ENCODE data around the gene DICER1. TPM values are rescaled to one million over a fixed set of nuclear protein-coding genes. Genes with fewer than 3 reads are reported as not detected.

Gene DICER1
- polyA plus RNA-seq, 1 donor from 2014 or later: 93.8 TPM

GRCh38 chr14:95113476-95113875, 43.9 kb downstream of the DICER1 start:
- Histone ChIP-seq H3K79me2 (replicated peaks; ENCODE audit: insufficient read depth, low read length) (no peaks in the 10 kb centered on the region), H3K4me2 (ENCODE audit: low read length) (no peak overlapping the region), H3K4me3 (ENCODE audit: low read length) (no peak overlapping the region), H3K9me3 (ENCODE audit: low read length) (no peaks in the 10 kb centered on the region), H3K27ac (ENCODE audit: low read length) (no peak overlapping the region), H3K9ac (ENCODE audit: low read length) (no peak overlapping the region), H3K9me2 (ENCODE audit: insufficient read depth, low read length) (no peaks in the 10 kb centered on the region), H2AFZ (ENCODE audit: low read depth, low read length) (no peak overlapping the region), H3K36me3 (ENCODE audit: insufficient read depth, low read length) (peaks cover 18% of the 10 kb centered on the region), H4K20me1 (ENCODE audit: insufficient read depth) (no peaks in the 10 kb centered on the region), H3F3A (ENCODE audit: insufficient read depth, low read length, poor library complexity, severe bottlenecking) (no peaks in the 10 kb centered on the region), H3K27me3 (ENCODE audit: insufficient read depth, low read depth, low read length) (no peaks in the 10 kb centered on the region)
- TF ChIP-seq POLR2AphosphoS5 (IDR thresholded peaks at IDR 0.05) (no peak), EZH2 (IDR thresholded peaks at IDR 0.05; ENCODE audit: borderline replicate concordance, insufficient read depth, low read length, poor library complexity, severe bottlenecking) (no peak), TAF1 (IDR thresholded peaks at IDR 0.05; ENCODE audit: low read depth) (no peak), MXI1 (conservative IDR thresholded peaks at IDR 0.05; ENCODE audit: poor library complexity, severe bottlenecking) (no peak), RAD21 (conservative IDR thresholded peaks at IDR 0.05) (no peak), SMC3 (conservative IDR thresholded peaks at IDR 0.05; ENCODE audit: poor library complexity) (no peak), CTCF (IDR thresholded peaks at IDR 0.05; ENCODE audit: poor library complexity, severe bottlenecking) (no peak), EP300 (conservative IDR thresholded peaks at IDR 0.05; ENCODE audit: poor library complexity, severe bottlenecking) (no peak)

DNA sequence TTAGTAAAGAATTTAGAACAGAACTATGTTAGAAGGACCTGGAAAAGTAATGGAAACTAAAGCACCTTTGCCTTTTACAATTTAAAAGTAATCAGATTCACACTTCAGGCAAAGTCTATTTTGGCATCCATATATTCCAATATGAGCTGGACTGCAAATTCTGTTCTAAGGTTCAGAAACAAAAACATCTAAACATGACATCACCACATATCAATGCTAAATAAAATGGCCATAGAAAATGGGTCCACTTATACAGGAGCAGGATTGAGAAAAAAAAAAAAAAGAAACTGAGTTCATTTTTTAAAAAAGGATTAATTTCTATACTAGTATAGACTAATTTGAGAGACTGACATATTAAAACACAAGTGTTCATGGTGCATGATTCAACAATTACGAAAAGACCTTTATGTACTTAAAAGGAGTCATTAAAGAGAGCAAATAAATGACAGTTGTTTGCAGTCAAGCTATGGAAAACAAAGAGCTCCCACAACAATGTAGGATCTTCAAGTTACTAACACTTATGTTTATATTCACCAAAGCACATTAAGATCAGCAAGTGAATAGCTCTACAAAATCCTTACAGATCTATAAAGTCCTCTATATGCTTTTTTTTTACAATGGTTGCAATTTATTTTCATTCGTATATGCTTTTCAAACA, 45.7 kb downstream of the DICER1 start:
- Histone ChIP-seq H3K9me3 (ENCODE audit: low read length) (no peaks in the 10 kb centered on the region), H3K4me3 (ENCODE audit: low read length) (no peak overlapping the region), H3K9ac (ENCODE audit: low read length) (no peak overlapping the region), H3K9me2 (ENCODE audit: insufficient read depth, low read length) (no peaks in the 10 kb centered on the region), H3K27ac (ENCODE audit: low read length) (no peak overlapping the region), H2AFZ (ENCODE audit: low read depth, low read length) (no peak overlapping the region), H4K20me1 (ENCODE audit: insufficient read depth) (no peaks in the 10 kb centered on the region), H3F3A (ENCODE audit: insufficient read depth, low read length, poor library complexity, severe bottlenecking) (no peaks in the 10 kb centered on the region), H3K79me2 (replicated peaks; ENCODE audit: insufficient read depth, low read length) (no peaks in the 10 kb centered on the region), H3K27me3 (ENCODE audit: insufficient read depth, low read depth, low read length) (no peaks in the 10 kb centered on the region), H3K36me3 (ENCODE audit: insufficient read depth, low read length) (peaks cover 24% of the 10 kb centered on the region), H3K4me2 (ENCODE audit: low read length) (no peak overlapping the region)
- TF ChIP-seq MXI1 (conservative IDR thresholded peaks at IDR 0.05; ENCODE audit: poor library complexity, severe bottlenecking): no peak
- TF ChIP-seq EZH2 (IDR thresholded peaks at IDR 0.05; ENCODE audit: borderline replicate concordance, insufficient read depth, low read length, poor library complexity, severe bottlenecking): no peak
- no peak for TF ChIP-seq SMC3 (conservative IDR thresholded peaks at IDR 0.05; ENCODE audit: poor library complexity)
- no peak for TF ChIP-seq EP300 (conservative IDR thresholded peaks at IDR 0.05; ENCODE audit: poor library complexity, severe bottlenecking)
- TF ChIP-seq TAF1 (IDR thresholded peaks at IDR 0.05; ENCODE audit: low read depth): no peak
- no peak for TF ChIP-seq POLR2AphosphoS5 (IDR thresholded peaks at IDR 0.05)
- TF ChIP-seq RAD21 (conservative IDR thresholded peaks at IDR 0.05): no peak
- TF ChIP-seq CTCF (IDR thresholded peaks at IDR 0.05; ENCODE audit: poor library complexity, severe bottlenecking): no peak
- TF ChIP-seq, protein P1, sequence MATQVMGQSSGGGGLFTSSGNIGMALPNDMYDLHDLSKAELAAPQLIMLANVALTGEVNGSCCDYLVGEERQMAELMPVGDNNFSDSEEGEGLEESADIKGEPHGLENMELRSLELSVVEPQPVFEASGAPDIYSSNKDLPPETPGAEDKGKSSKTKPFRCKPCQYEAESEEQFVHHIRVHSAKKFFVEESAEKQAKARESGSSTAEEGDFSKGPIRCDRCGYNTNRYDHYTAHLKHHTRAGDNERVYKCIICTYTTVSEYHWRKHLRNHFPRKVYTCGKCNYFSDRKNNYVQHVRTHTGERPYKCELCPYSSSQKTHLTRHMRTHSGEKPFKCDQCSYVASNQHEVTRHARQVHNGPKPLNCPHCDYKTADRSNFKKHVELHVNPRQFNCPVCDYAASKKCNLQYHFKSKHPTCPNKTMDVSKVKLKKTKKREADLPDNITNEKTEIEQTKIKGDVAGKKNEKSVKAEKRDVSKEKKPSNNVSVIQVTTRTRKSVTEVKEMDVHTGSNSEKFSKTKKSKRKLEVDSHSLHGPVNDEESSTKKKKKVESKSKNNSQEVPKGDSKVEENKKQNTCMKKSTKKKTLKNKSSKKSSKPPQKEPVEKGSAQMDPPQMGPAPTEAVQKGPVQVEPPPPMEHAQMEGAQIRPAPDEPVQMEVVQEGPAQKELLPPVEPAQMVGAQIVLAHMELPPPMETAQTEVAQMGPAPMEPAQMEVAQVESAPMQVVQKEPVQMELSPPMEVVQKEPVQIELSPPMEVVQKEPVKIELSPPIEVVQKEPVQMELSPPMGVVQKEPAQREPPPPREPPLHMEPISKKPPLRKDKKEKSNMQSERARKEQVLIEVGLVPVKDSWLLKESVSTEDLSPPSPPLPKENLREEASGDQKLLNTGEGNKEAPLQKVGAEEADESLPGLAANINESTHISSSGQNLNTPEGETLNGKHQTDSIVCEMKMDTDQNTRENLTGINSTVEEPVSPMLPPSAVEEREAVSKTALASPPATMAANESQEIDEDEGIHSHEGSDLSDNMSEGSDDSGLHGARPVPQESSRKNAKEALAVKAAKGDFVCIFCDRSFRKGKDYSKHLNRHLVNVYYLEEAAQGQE (IDR thresholded peaks at IDR 0.05; ENCODE audit: borderline replicate concordance): no peak

Measured in neural cell (in vitro differentiated cells).